Measurements from ENCODE around the gene C1QTNF2.

DNA sequence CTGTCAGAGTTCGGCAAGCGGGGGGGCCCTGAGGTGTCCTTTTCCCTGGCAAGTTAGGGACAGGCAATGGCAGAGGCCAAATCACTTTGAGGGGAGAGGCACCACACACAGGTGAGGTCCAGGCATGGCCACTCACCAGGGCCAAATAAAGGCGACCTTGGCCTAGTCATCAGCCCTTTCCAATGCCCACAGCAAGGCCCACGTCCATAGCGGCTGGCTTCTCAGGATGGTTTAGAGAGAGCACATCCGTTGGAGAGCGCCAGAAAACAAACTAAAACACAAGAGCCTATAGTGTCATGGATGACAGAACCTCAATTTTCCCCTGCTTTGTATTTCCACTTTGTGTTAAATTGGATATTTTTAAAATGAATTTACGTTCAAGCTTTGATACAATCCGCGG, 65.1 kb downstream of the C1QTNF2 start:
- TF ChIP-seq CTCF (IDR thresholded peaks at IDR 0.05; ENCODE audit: poor library complexity, severe bottlenecking), result no peak
- no peak for TF ChIP-seq POLR2AphosphoS5 (IDR thresholded peaks at IDR 0.05)
- TF ChIP-seq, protein P1, sequence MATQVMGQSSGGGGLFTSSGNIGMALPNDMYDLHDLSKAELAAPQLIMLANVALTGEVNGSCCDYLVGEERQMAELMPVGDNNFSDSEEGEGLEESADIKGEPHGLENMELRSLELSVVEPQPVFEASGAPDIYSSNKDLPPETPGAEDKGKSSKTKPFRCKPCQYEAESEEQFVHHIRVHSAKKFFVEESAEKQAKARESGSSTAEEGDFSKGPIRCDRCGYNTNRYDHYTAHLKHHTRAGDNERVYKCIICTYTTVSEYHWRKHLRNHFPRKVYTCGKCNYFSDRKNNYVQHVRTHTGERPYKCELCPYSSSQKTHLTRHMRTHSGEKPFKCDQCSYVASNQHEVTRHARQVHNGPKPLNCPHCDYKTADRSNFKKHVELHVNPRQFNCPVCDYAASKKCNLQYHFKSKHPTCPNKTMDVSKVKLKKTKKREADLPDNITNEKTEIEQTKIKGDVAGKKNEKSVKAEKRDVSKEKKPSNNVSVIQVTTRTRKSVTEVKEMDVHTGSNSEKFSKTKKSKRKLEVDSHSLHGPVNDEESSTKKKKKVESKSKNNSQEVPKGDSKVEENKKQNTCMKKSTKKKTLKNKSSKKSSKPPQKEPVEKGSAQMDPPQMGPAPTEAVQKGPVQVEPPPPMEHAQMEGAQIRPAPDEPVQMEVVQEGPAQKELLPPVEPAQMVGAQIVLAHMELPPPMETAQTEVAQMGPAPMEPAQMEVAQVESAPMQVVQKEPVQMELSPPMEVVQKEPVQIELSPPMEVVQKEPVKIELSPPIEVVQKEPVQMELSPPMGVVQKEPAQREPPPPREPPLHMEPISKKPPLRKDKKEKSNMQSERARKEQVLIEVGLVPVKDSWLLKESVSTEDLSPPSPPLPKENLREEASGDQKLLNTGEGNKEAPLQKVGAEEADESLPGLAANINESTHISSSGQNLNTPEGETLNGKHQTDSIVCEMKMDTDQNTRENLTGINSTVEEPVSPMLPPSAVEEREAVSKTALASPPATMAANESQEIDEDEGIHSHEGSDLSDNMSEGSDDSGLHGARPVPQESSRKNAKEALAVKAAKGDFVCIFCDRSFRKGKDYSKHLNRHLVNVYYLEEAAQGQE (IDR thresholded peaks at IDR 0.05; ENCODE audit: borderline replicate concordance), result no peak
- no peak for TF ChIP-seq RAD21 (conservative IDR thresholded peaks at IDR 0.05)
- no peak for TF ChIP-seq EZH2 (IDR thresholded peaks at IDR 0.05; ENCODE audit: borderline replicate concordance, insufficient read depth, low read length, poor library complexity, severe bottlenecking)
- TF ChIP-seq MXI1 (conservative IDR thresholded peaks at IDR 0.05; ENCODE audit: poor library complexity, severe bottlenecking), result no peak
- TF ChIP-seq TAF1 (IDR thresholded peaks at IDR 0.05; ENCODE audit: low read depth), result no peak

Data from neural cell (in vitro differentiated cells).